H9 (cell line): Measurements from ENCODE around the gene TNFRSF21. TPM values are rescaled to one million over a fixed set of nuclear protein-coding genes. Genes with fewer than 3 reads are reported as not detected.

Experiments
- DNase-seq: peaks from one replicate; pipeline ENCODE4 v3.0.0-alpha.2; 2017
- H2AFZ ChIP-seq: one replicate; pipeline ENCODE4 v1.6.1; 2013; ENCODE audit warnings: mild to moderate bottlenecking, low read length, control low read depth, moderate library complexity
- H2AK5ac ChIP-seq: 2 replicates; pipeline ENCODE4 v1.6.1; 2013; ENCODE audit warnings: low read length, control low read depth, mixed read lengths; ENCODE audit not compliant: insufficient read length
- H2BK120ac ChIP-seq: one replicate; pipeline ENCODE4 v1.6.1; 2013; ENCODE audit warnings: low read depth, mild to moderate bottlenecking, low read length, control low read depth, inconsistent platforms; ENCODE audit not compliant: poor library complexity, severe bottlenecking
- H2BK12ac ChIP-seq: 2 replicates; pipeline ENCODE4 v1.6.1; 2013; ENCODE audit warnings: low read length, control low read depth, mixed read lengths, low read depth; ENCODE audit not compliant: insufficient read length
- H2BK15ac ChIP-seq: 2 replicates; pipeline ENCODE4 v1.6.1; 2013; ENCODE audit warnings: low read depth, low read length, control low read depth
- H2BK20ac ChIP-seq: one replicate; pipeline ENCODE4 v1.6.1; 2013; ENCODE audit warnings: low read depth, mild to moderate bottlenecking, low read length, control low read depth, inconsistent platforms; ENCODE audit not compliant: poor library complexity, severe bottlenecking
- H2BK5ac ChIP-seq: 2 replicates; pipeline ENCODE4 v1.6.1; 2013; ENCODE audit warnings: low read length, control low read depth, mixed read lengths; ENCODE audit not compliant: insufficient read length
- H3K14ac ChIP-seq: 2 replicates; pipeline ENCODE4 v1.6.1; 2013; ENCODE audit warnings: low read length, control low read depth; ENCODE audit not compliant: insufficient read depth
- H3K18ac ChIP-seq: 2 replicates; pipeline ENCODE4 v1.6.1; 2013; ENCODE audit warnings: low read depth, mild to moderate bottlenecking, mixed read lengths, low read length, control low read depth; ENCODE audit not compliant: insufficient read length
- H3K23ac ChIP-seq: 2 replicates; pipeline ENCODE4 v1.6.1; 2013; ENCODE audit warnings: low read length, control low read depth, mixed read lengths, low read depth; ENCODE audit not compliant: insufficient read length
- H3K23me2 ChIP-seq: 2 replicates; pipeline ENCODE4 v1.6.1; 2013; ENCODE audit warnings: low read depth, mild to moderate bottlenecking, mixed read lengths, low read length, control low read depth; ENCODE audit not compliant: insufficient read length, poor library complexity, severe bottlenecking
- H3K27ac ChIP-seq: 2 replicates; pipeline ENCODE4 v1.5.1; 2013; ENCODE audit warnings: low read length, control low read depth, mixed read lengths, low read depth; ENCODE audit not compliant: insufficient read length
- H3K27me3 ChIP-seq: 2 replicates; pipeline ENCODE4 v1.6.1; 2013; ENCODE audit warnings: low read length, control low read depth, inconsistent platforms; ENCODE audit not compliant: insufficient read depth
- H3K4ac ChIP-seq: 2 replicates; pipeline ENCODE4 v1.6.1; 2013; ENCODE audit warnings: low read depth, mild to moderate bottlenecking, control low read depth, inconsistent platforms, low read length, moderate library complexity
- H3K4me1 ChIP-seq: 2 replicates; pipeline ENCODE4 v1.6.1; 2013; ENCODE audit warnings: low read length, control low read depth, inconsistent platforms; ENCODE audit not compliant: insufficient read depth
- H3K4me2 ChIP-seq: 2 replicates; pipeline ENCODE4 v1.6.1; 2013; ENCODE audit warnings: low read length, control low read depth, mixed read lengths; ENCODE audit not compliant: insufficient read length, insufficient read depth
- H3K56ac ChIP-seq: 2 replicates; pipeline ENCODE4 v1.6.1; 2013; ENCODE audit warnings: low read depth, mild to moderate bottlenecking, mixed read lengths, low read length, control low read depth; ENCODE audit not compliant: insufficient read length
- H3K79me1 ChIP-seq: 2 replicates; pipeline ENCODE4 v1.6.1; 2013; ENCODE audit warnings: low read depth, mild to moderate bottlenecking, moderate library complexity, low read length, control low read depth, inconsistent platforms; ENCODE audit not compliant: insufficient read depth, poor library complexity, severe bottlenecking
- H3K79me2 ChIP-seq: 2 replicates; pipeline ENCODE4 v1.6.1; 2013; ENCODE audit warnings: low read length, control low read depth, inconsistent platforms; ENCODE audit not compliant: insufficient read depth
- H3K9ac ChIP-seq: 2 replicates; pipeline ENCODE4 v1.6.1; 2013; ENCODE audit warnings: low read length, control low read depth, mixed read lengths; ENCODE audit not compliant: insufficient read length; ENCODE audit errors: extremely low read depth
- H3K9me3 ChIP-seq: one replicate; pipeline ENCODE4 v1.6.1; 2013; ENCODE audit warnings: low read depth, low read length, inconsistent platforms; ENCODE audit not compliant: control insufficient read depth
- H3T11ph ChIP-seq: one replicate; pipeline ENCODE4 v1.6.1; 2013; ENCODE audit warnings: mild to moderate bottlenecking, low read length, control low read depth, inconsistent platforms
- H4K20me1 ChIP-seq: one replicate; pipeline ENCODE4 v1.6.1; 2013; ENCODE audit not compliant: control insufficient read depth, insufficient read length, insufficient read depth
- H4K5ac ChIP-seq: 2 replicates; pipeline ENCODE4 v1.6.1; 2013; ENCODE audit warnings: low read depth, mild to moderate bottlenecking, mixed read lengths, low read length, control low read depth; ENCODE audit not compliant: insufficient read length
- H4K8ac ChIP-seq: replicated peaks from 2 replicates; pipeline ENCODE4 v1.6.1; 2013; ENCODE audit warnings: low read length, control low read depth, mixed read lengths, low read depth; ENCODE audit not compliant: insufficient read length
- H4K91ac ChIP-seq: 2 replicates; pipeline ENCODE4 v1.6.1; 2013; ENCODE audit warnings: low read depth, mild to moderate bottlenecking, moderate library complexity, mixed read lengths, low read length, control low read depth; ENCODE audit not compliant: insufficient read length
- H3K27ac Mint-ChIP-seq, 3 experiments: 2 replicates in 2 of 3; 3 replicates in 1 of 3; pipeline ENCODE4 v1.8.0; 2020 to 2021; ENCODE audit warnings: mixed read lengths in 3 of 3, mild to moderate bottlenecking in 1 of 3, moderate library complexity in 1 of 3
- H3K27me3 Mint-ChIP-seq: 2 replicates; pipeline ENCODE4 v1.8.0; 2021; ENCODE audit warnings: low read depth, mild to moderate bottlenecking, moderate library complexity, mixed read lengths
- H3K36me3 Mint-ChIP-seq, 3 experiments: 2 replicates in 2 of 3; 3 replicates in 1 of 3; pipeline ENCODE4 v1.8.0; 2020 to 2021; ENCODE audit warnings: low read depth in 3 of 3, mixed read lengths in 3 of 3; ENCODE audit not compliant: insufficient read depth in 1 of 3
- H3K4me1 Mint-ChIP-seq, 2 experiments: 2 replicates each; pipeline ENCODE4 v1.8.0; 2020; ENCODE audit warnings: mixed read lengths in 2 of 2
- H3K4me3 Mint-ChIP-seq, 2 experiments: 2 replicates in 1 of 2; 3 replicates in 1 of 2; pipeline ENCODE4 v1.8.0; 2020 to 2021; ENCODE audit warnings: mild to moderate bottlenecking in 2 of 2, mixed read lengths in 2 of 2, moderate library complexity in 1 of 2
- H3K9me3 Mint-ChIP-seq, 2 experiments: 2 replicates in 1 of 2; 3 replicates in 1 of 2; pipeline ENCODE4 v1.8.0; 2020; ENCODE audit warnings: mild to moderate bottlenecking in 2 of 2, mixed read lengths in 2 of 2, moderate library complexity in 1 of 2
- CTCF ChIP-seq: fragments of 200-600 bp; sonication (generic); conservative IDR thresholded peaks from 3 replicates; pipeline ENCODE4 v1.8.0; 2021; ENCODE audit warnings: antibody characterized with exemption, mild to moderate bottlenecking
- WGBS: extraction: QIAGEN DNeasy Blood & Tissue Kit; methylation state at CpG from one replicate; pipeline ENCODE4 v1.1.7; 2013; ENCODE audit warnings: missing lambda C conversion rate, low lambda C conversion rate, mixed read lengths; ENCODE audit not compliant: insufficient read length; ENCODE audit errors: extremely low coverage; 5-methylcytosine and 5-hydroxymethylcytosine counted together
- total RNA-seq: library from RNA; stranded (reverse); gene quantifications from 2 replicates; pipeline ENCODE4 v1.2.1, GENCODE V29; 2021

Gene TNFRSF21
- total RNA-seq, 1 experiment from 2014 or later, result 39.1 TPM

DNA sequence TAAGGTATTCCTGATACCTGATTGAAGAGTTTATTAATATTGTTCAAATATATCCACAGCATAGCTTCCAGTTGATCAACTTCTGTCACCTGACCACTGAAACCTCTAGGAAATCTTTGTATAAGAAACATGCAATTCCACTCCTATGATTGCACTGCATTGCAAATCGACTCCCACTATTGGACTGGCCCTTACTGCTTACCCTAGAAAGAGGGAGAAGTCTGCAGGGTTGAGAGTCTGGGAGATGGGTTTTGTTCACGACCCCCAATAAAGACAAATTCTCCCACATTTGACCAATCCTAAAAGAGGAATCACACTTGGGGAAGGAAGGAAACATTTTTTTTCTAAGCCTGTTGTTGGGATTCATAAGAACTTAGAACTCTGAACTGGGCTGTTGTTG lies 43.7 kb downstream of the TNFRSF21 start:
- H3K9me3 ChIP-seq, result no peaks in the 10 kb centered on the region
- H4K20me1 ChIP-seq, result peaks cover 2% of the 10 kb centered on the region
- H2BK5ac ChIP-seq, result no peak overlapping the region
- no peaks in the 10 kb centered on the region for H3K23me2 ChIP-seq
- no peak overlapping the region for H3K4me2 ChIP-seq
- no peak for TF ChIP-seq CTCF
- no peak overlapping the region for H3K9ac ChIP-seq
- WGBS, result no CpG with 5 or more reads among the region's 2 CpGs
- H3K23ac ChIP-seq, result no peak overlapping the region
- peaks cover 13 to 16% of the 10 kb centered on the region in 2 experiments for H3K4me1 Mint-ChIP-seq
- no peak overlapping the region for H2AK5ac ChIP-seq
- H2BK120ac ChIP-seq, result no peak overlapping the region
- H3K27ac ChIP-seq, result no peak overlapping the region
- H3K18ac ChIP-seq, result no peak overlapping the region
- H2BK20ac ChIP-seq, result no peak overlapping the region
- H2BK12ac ChIP-seq, result no peak overlapping the region
- no peak overlapping the region for H3K4me3 Mint-ChIP-seq
- no peaks in the 10 kb centered on the region for H3K9me3 Mint-ChIP-seq
- no peak for DNase-seq
- no peak overlapping the region for H3K56ac ChIP-seq
- no peak overlapping the region for H3K27ac Mint-ChIP-seq
- H2BK15ac ChIP-seq, result no peak overlapping the region
- H3K79me2 ChIP-seq, result peaks cover 3% of the 10 kb centered on the region; the same call in 1 of the 2 replicates
- no peaks in the 10 kb centered on the region for H3K79me1 ChIP-seq
- H4K5ac ChIP-seq, result no peak overlapping the region
- H3K36me3 Mint-ChIP-seq, result peaks cover 16 to 24% (median 19%) of the 10 kb centered on the region in 3 experiments
- H4K8ac ChIP-seq, result no peak overlapping the region
- H3K27me3 Mint-ChIP-seq, result no peaks in the 10 kb centered on the region
- H4K91ac ChIP-seq, result no peak overlapping the region
- H3K4ac ChIP-seq, result no peak overlapping the region
- peaks cover under 1% of the 10 kb centered on the region for H3K4me1 ChIP-seq
- no peak overlapping the region for H2AFZ ChIP-seq
- no peak overlapping the region for H3K14ac ChIP-seq
- H3K27me3 ChIP-seq, result no peaks in the 10 kb centered on the region
- H3T11ph ChIP-seq, result no peak overlapping the region
